HepG2 (cell line): Measurements from ENCODE around the gene MAP2K7. TPM values are rescaled to one million over a fixed set of nuclear protein-coding genes. Genes with fewer than 3 reads are reported as not detected.
A peak's percentile ranks its signal among the peaks of the same experiment; 100 is the strongest.

Experiments used
- JUN ChIP-seq: sonication (generic); formaldehyde crosslinking; IDR thresholded peaks from 2 replicates; pipeline ENCODE4 v1.4.0; 2020; ENCODE audit warnings: mild to moderate bottlenecking, missing genetic modification reagents
- MEIS2 ChIP-seq: sonication (generic); formaldehyde crosslinking; IDR thresholded peaks from 2 replicates; pipeline ENCODE4 v1.9.0; 2021; ENCODE audit warnings: mild to moderate bottlenecking, missing genetic modification reagents
- RFX1 ChIP-seq: fragments of 450-650 bp; IDR thresholded peaks from 2 replicates; pipeline ENCODE4 v1.6.1; 2017
- SAP130 ChIP-seq: IDR thresholded peaks from 2 replicates; pipeline ENCODE4 v1.6.1; 2016; ENCODE audit warnings: low read depth
- SP4 ChIP-seq: sonication (generic); formaldehyde crosslinking; IDR thresholded peaks from 2 replicates; pipeline ENCODE4 v1.8.1; 2023; ENCODE audit warnings: mild to moderate bottlenecking, missing genetic modification reagents
- ZBTB33 ChIP-seq: sonication (generic); formaldehyde crosslinking; IDR thresholded peaks from 2 replicates; pipeline ENCODE4 v1.4.0; 2020; ENCODE audit warnings: missing genetic modification reagents
- ZEB1 ChIP-seq: IDR thresholded peaks from 2 replicates; pipeline ENCODE4 v1.6.1; 2012; ENCODE audit warnings: mild to moderate bottlenecking, low read depth, inconsistent platforms; ENCODE audit not compliant: insufficient replicate concordance
- ZNF33A ChIP-seq: sonication (generic); formaldehyde crosslinking; IDR thresholded peaks from 2 replicates; pipeline ENCODE4 v1.5.1; 2020; ENCODE audit warnings: missing genetic modification reagents, mild to moderate bottlenecking, moderate library complexity, borderline replicate concordance
- ZNF362 ChIP-seq: sonication (generic); formaldehyde crosslinking; IDR thresholded peaks from 2 replicates; pipeline ENCODE4 v1.4.0; 2020; ENCODE audit warnings: missing genetic modification reagents, mild to moderate bottlenecking, borderline replicate concordance
- ZNF431 ChIP-seq: sonication (generic); formaldehyde crosslinking; IDR thresholded peaks from 2 replicates; pipeline ENCODE4 v1.9.0; 2022; ENCODE audit warnings: missing genetic modification reagents, low read depth, mild to moderate bottlenecking, borderline replicate concordance
- ZNF530 ChIP-seq: sonication (generic); formaldehyde crosslinking; IDR thresholded peaks from 2 replicates; pipeline ENCODE4 v1.5.0; 2020; ENCODE audit warnings: low read depth, mild to moderate bottlenecking, missing genetic modification reagents
- ZNF552 ChIP-seq: sonication (generic); formaldehyde crosslinking; IDR thresholded peaks from 2 replicates; pipeline ENCODE4 v1.9.0; 2022; ENCODE audit warnings: missing genetic modification reagents, mild to moderate bottlenecking, borderline replicate concordance
- ZNF558 ChIP-seq: sonication (generic); formaldehyde crosslinking; IDR thresholded peaks from 2 replicates; pipeline ENCODE4 v1.9.0; 2022; ENCODE audit warnings: mild to moderate bottlenecking, missing genetic modification reagents, borderline replicate concordance
- ZNF569 ChIP-seq: sonication (generic); formaldehyde crosslinking; IDR thresholded peaks from 2 replicates; pipeline ENCODE4 v1.5.0; 2020; ENCODE audit warnings: mild to moderate bottlenecking, missing genetic modification reagents, moderate library complexity, borderline replicate concordance
- ZNF615 ChIP-seq: sonication (generic); formaldehyde crosslinking; IDR thresholded peaks from 2 replicates; pipeline ENCODE4 v1.5.0; 2020; ENCODE audit warnings: mild to moderate bottlenecking, missing genetic modification reagents, borderline replicate concordance
- ZNF619 ChIP-seq: sonication (generic); formaldehyde crosslinking; IDR thresholded peaks from 2 replicates; pipeline ENCODE4 v1.4.0; 2020; ENCODE audit warnings: mild to moderate bottlenecking, missing genetic modification reagents
- ZNF646 ChIP-seq: sonication (generic); formaldehyde crosslinking; IDR thresholded peaks from 2 replicates; pipeline ENCODE4 v1.9.0; 2021; ENCODE audit warnings: mild to moderate bottlenecking, missing genetic modification reagents
- ZNF782 ChIP-seq: sonication (generic); formaldehyde crosslinking; IDR thresholded peaks from 2 replicates; pipeline ENCODE4 v1.4.0; 2020; ENCODE audit warnings: missing genetic modification reagents, mild to moderate bottlenecking, borderline replicate concordance
- polyA plus RNA-seq, 8 experiments: library from polyadenylated mRNA; depleted of rRNA in 3 of 8; stranded (reverse) in 7 of 8; unstranded in 1 of 8; fragments of >200 nt; fragmentation: Illumina TruSeq in 4 of 8; extraction: Trizol in 4 of 8; gene quantifications; 2 replicates each; pipeline versions ENCODE4 v1.2.1 to v1.2.3, GENCODE V29; 2011 to 2016; ENCODE audit warnings: low read depth in 4 of 8, missing spikeins in 1 of 8, mixed read lengths in 1 of 8; ENCODE audit not compliant: insufficient read depth in 1 of 8
- total RNA-seq, 5 experiments: library from RNA; depleted of rRNA; stranded (reverse); fragments of >200 nt; fragmentation: Illumina TruSeq; extraction: Trizol; gene quantifications; 2 replicates each; pipeline ENCODE4 v1.2.3, GENCODE V29; 2016; ENCODE audit warnings: low read depth in 1 of 5

MAP2K7 gene
- total and polyA plus RNA-seq, 2 of the 13 experiments (the other 11 are each of a cell fraction or from before 2014, with no cell fraction given): 9.0 to 10.8 TPM

- no peak for TF ChIP-seq ZNF646 (CRISPR knock-in tag)
- TF ChIP-seq ZNF552 (CRISPR knock-in tag): no peak
- no peak for TF ChIP-seq ZNF782 (CRISPR knock-in tag)
- no peak for TF ChIP-seq ZNF33A (CRISPR knock-in tag)
- no peak for TF ChIP-seq ZNF615 (CRISPR knock-in tag)
- no peak for TF ChIP-seq ZEB1
- TF ChIP-seq ZNF431 (CRISPR knock-in tag): no peak
- TF ChIP-seq SP4: no peak
- TF ChIP-seq ZNF362: no peak
- no peak for TF ChIP-seq ZNF569 (CRISPR knock-in tag)
- TF ChIP-seq ZBTB33: peak; percentile 88
- peak; percentile 63 for TF ChIP-seq RFX1
- no peak for TF ChIP-seq SAP130 (CRISPR knock-in tag)
- TF ChIP-seq ZNF530 (CRISPR knock-in tag): no peak
- no peak for TF ChIP-seq ZNF619 (CRISPR knock-in tag)
- TF ChIP-seq JUN (CRISPR knock-in tag): no peak
- no peak for TF ChIP-seq ZNF558
- TF ChIP-seq MEIS2 (CRISPR knock-in tag): no peak
Observed at GRCh38 chr19:7928741-7929701, 25.3 kb downstream of the MAP2K7 start (continued).
